Activated CD4-positive, alpha-beta T cell treated with anti-CD3 and anti-CD28 coated beads, Interleukin-2, amount 10 ng/mL, durations not matched to agents 7 days and 5 days (primary cell): ENCODE measurements around the gene NCKIPSD. TPM values are rescaled to one million over a fixed set of nuclear protein-coding genes. Genes with fewer than 3 reads are reported as not detected.
A peak's percentile ranks its signal among the peaks of the same experiment; 100 is the strongest.
"Not testable (repeated sequence)": the region's sequence is repeated elsewhere in the genome, so short reads cannot be mapped to it uniquely, and the experiment has no call there.

Experiments used
- CTCF ChIA-PET: fragments of 350-600 bp; sonication (Branson Sonifier 250); formaldehyde crosslinking; loops from one replicate; lab custom pipeline; 2021; ENCODE audit warnings: antibody characterized with exemption; lab: Charles Lee
- POLR2A ChIA-PET: fragments of 350-600 bp; sonication (Branson Sonifier 250); formaldehyde crosslinking; loops from one replicate; lab custom pipeline; 2021; ENCODE audit warnings: antibody characterized with exemption; lab: Charles Lee
- DNase-seq: peaks from one replicate; pipeline ENCODE4 v3.0.0-alpha.2; 2020
- H3K27ac Mint-ChIP-seq: one replicate; pipeline ENCODE4 v1.8.0; 2021; ENCODE audit warnings: mild to moderate bottlenecking, moderate library complexity, mixed read lengths
- H3K27me3 Mint-ChIP-seq: one replicate; pipeline ENCODE4 v1.8.0; 2021; ENCODE audit warnings: mixed read lengths
- H3K36me3 Mint-ChIP-seq: one replicate; pipeline ENCODE4 v1.8.0; 2021; ENCODE audit warnings: low read depth, mixed read lengths
- H3K4me1 Mint-ChIP-seq: one replicate; pipeline ENCODE4 v1.8.0; 2021; ENCODE audit warnings: mixed read lengths
- H3K4me3 Mint-ChIP-seq: one replicate; pipeline ENCODE4 v1.8.0; 2021; ENCODE audit warnings: mild to moderate bottlenecking, moderate library complexity, mixed read lengths
- H3K9me3 Mint-ChIP-seq: one replicate; pipeline ENCODE4 v1.8.0; 2021; ENCODE audit warnings: mixed read lengths
- total RNA-seq, 2 experiments: library from RNA; stranded (reverse); gene quantifications; one replicate each; pipeline ENCODE4 v1.2.3, GENCODE V29; 2021

NCKIPSD gene
- 10 to 100 TPM; 41.5 to 42.6 TPM for total RNA-seq

- Mint-ChIP-seq H3K27me3 (no peaks in the 10 kb centered on the region), H3K9me3 (no peaks in the 10 kb centered on the region), H3K4me1 (peaks cover 25% of the 10 kb centered on the region), H3K36me3 (peaks cover 38% of the 10 kb centered on the region), H3K27ac (peak within 1 kb of the TSS; percentile 89), H3K4me3 (peak within 1 kb of the TSS; percentile 89)
- CTCF ChIA-PET, result interaction anchor here (0.6 to 1.7 kb wide), 21 partner anchors 10 to 972 kb away, joined by 3 to 8 read pairs (median 4); partner anchors contain the start of genes CELSR3, IP6K2 and SLC26A6
- POLR2A ChIA-PET, result no interaction called here
- peak; percentile 91 for DNase-seq
Measured at GRCh38 chr3:48685603-48686511, at the start of gene NCKIPSD. TSS of gene NCKIPSD (minus strand) at chr3:48685915. CDS start at chr3:48685807, 108 bp downstream.

- DNase-seq, POLR2A ChIA-PET, CTCF ChIA-PET: not testable (repeated sequence)
Measured at GRCh38 chr3:48735075-48735767, 49.5 kb upstream of the NCKIPSD start.

GRCh38 chr3:48734541-48734940, 48.8 kb upstream of the NCKIPSD start:
- H3K4me3 Mint-ChIP-seq, H3K36me3 Mint-ChIP-seq, POLR2A ChIA-PET, DNase-seq, H3K27me3 Mint-ChIP-seq, H3K27ac Mint-ChIP-seq, CTCF ChIA-PET, H3K4me1 Mint-ChIP-seq, H3K9me3 Mint-ChIP-seq: not testable (repeated sequence)

More at GRCh38 chr3:48735075-48735767, 49.5 kb upstream of the NCKIPSD start:
- H3K4me1 Mint-ChIP-seq, H3K36me3 Mint-ChIP-seq, H3K4me3 Mint-ChIP-seq, H3K9me3 Mint-ChIP-seq, H3K27ac Mint-ChIP-seq, H3K27me3 Mint-ChIP-seq: not testable (repeated sequence)

DNA sequence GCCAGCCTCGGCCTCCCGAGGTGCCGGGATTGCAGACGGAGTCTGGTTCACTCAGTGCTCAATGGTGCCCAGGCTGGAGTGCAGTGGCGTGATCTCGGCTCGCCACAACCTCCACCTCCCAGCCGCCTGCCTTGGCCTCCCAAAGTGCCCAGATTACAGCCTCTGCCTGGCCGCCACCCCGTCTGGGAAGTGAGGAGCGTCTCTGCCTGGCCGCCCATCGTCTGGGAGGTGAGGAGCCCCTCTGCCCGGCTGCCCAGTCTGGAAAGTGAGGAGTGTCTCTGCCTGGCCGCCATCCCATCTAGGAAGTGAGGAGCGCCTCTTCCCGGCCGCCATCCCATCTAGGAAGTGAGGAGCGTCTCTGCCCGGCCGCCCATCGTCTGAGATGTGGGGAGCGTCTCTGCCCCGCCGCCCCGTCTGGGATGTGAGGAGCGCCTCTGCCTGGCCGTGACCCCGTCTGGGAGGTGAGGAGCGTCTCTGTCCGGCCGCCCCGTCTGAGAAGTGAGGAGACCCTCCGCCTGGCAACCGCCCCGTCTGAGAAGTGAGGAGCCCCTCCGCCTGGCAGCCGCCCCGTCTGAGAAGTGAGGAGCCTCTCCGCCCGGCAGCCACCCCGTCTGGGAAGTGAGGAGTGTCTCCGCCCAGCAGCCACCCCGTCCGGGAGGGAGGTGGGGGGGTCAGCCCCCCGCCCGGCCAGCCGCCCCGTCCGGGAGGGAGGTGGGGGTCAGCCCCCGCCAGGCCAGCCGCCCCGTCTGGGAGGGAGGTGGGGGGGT, 48.2 kb upstream of the NCKIPSD start:
- POLR2A ChIA-PET, H3K4me1 Mint-ChIP-seq, H3K4me3 Mint-ChIP-seq, DNase-seq, CTCF ChIA-PET, H3K9me3 Mint-ChIP-seq, H3K36me3 Mint-ChIP-seq, H3K27ac Mint-ChIP-seq, H3K27me3 Mint-ChIP-seq: not testable (repeated sequence)

GRCh38 chr3:48727511-48727910, 41.8 kb upstream of the NCKIPSD start:
- no peaks in the 10 kb centered on the region for H3K36me3 Mint-ChIP-seq
- CTCF ChIA-PET, result interaction anchor here (1.5 kb wide), 1 partner anchor 12 kb away, joined by 5 read pairs; no protein-coding TSS in a partner anchor
- no peak for DNase-seq
- POLR2A ChIA-PET, result no interaction called here
- H3K27ac Mint-ChIP-seq, result no peak overlapping the region
- peaks cover 2% of the 10 kb centered on the region for H3K9me3 Mint-ChIP-seq
- peaks cover 3% of the 10 kb centered on the region for H3K27me3 Mint-ChIP-seq
- no peaks in the 10 kb centered on the region for H3K4me1 Mint-ChIP-seq
- no peak overlapping the region for H3K4me3 Mint-ChIP-seq

DNA sequence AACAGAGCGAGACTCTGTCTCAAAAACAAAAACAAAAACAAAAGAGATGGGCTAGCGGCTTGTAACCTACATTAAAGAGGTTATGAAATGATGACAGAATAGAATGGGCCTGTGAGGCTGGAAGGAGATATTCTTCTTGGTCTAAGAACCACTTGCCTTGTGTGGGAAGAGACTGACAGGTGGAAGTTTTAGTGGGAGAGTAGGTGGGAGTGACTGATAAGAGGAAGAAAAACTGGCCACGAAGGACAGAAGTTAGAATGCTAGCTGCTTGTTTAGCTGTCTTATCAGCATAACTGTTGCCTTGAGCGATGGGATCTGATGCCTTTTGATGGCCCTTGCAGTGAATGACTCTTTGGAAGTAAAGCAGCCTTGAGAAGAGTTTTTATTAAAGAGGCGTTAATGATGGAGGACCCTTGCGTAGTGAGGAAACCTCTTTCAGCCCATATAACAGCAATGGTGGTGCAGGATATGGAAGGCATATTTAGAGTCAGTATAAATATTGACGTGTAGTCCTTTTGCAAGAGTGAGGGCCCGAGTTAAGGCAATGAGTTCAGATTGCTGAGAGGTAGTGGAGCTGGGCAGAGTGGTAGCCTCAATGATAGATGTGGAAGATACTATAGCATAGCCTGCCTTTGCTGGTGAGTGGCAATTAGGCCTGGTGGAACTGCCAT, 39.6 kb upstream of the NCKIPSD start:
- POLR2A ChIA-PET, DNase-seq, H3K27me3 Mint-ChIP-seq, H3K9me3 Mint-ChIP-seq, H3K4me1 Mint-ChIP-seq, H3K4me3 Mint-ChIP-seq, H3K36me3 Mint-ChIP-seq, H3K27ac Mint-ChIP-seq: not testable (repeated sequence)
- CTCF ChIA-PET, result interaction anchor here (0.6 kb wide), 1 partner anchor 1055 kb away, joined by 3 read pairs; no protein-coding TSS in a partner anchor

DNA sequence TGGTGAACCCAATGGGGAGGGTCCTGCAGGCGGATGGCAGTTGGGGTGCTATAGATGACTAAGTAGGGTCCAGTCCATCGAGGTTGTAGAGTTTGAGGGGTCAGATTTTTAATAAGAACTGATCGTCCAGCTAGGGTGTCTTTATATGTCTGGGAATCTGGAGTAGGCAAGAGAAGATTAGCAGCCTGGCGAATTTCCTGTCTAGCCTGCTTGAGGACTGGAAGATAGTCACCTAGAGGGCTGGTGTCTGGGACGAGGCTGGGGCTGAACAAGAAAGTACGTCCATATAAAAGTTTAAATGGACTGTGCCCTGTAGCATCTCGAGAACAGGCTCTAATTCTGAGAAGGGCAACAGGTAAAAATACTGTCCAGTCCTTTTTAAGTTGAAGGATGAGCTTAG, 38.0 kb upstream of the NCKIPSD start:
- DNase-seq, result no peak
- Mint-ChIP-seq H3K9me3 (peaks cover 2% of the 10 kb centered on the region), H3K36me3 (no peaks in the 10 kb centered on the region), H3K4me3 (no peak overlapping the region), H3K27me3 (peaks cover 13% of the 10 kb centered on the region), H3K27ac (no peak overlapping the region), H3K4me1 (no peaks in the 10 kb centered on the region)
- POLR2A ChIA-PET, result no interaction called here
- CTCF ChIA-PET, result no interaction called here

DNA sequence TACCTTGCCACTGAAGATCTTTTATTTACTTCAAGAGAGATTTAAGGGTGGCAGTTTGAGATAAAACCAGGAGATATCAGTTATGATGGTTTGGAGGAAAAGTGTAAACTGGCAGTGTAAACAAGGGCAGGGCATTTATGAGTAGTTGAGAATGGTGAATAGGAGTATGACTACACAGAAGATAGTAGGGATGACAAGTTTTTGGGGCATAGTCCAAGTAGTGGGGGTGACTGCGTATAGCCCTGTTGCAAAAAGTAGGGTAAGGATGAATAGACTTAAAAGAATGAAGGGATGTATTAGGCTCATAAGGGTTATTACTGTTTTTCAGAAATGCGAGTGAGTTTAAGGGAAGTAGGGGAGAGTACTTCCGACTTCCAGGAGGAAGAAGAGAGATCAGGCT, 37.6 kb upstream of the NCKIPSD start:
- POLR2A ChIA-PET, result not testable (repeated sequence)

DNA sequence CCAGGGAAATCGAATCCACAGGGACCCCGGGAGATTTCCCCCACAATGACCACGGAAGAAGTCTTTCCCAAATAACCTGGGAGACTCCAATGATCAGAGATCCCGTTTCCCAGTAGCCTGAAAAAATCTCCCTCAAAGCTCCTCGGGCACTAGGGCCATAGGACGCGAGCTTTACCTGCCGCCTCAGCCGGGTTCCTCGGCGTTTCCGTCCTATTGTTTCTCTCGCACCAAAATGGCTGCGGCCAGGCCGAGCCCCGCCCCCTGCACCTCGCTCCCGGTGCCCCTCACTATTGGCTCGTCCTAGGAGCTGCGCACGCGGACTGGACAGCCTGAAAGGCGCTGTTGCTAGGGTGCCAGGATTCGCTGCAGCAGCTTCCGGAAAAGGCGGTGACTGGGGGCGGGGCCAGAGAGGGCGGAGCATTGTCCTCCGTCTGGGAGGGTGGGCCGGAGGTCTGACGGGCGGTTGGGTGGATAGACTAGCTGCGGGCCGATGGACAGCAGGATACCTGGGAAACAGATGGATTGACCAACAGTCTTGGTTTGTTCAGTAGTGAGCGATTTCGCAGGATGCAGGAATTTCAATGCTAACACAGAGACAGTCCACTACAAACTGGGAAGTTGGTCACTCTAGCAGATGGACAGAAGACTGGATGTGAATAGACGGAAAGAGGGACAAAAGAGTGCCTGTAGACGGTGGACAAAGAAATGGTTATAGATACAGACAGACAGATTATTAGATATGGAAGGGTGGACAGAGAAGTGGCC, 31.4 kb upstream of the NCKIPSD start, which contains the start of gene IP6K2:
Gene IP6K2 (minus strand): TSS at position 240 of the 765 bp plus-strand sequence. CDS start 21,930 bp downstream, outside the sequence.
- Mint-ChIP-seq H3K36me3 (peaks cover 20% of the 10 kb centered on the region), H3K27ac (peak within 1 kb of the TSS; percentile 99), H3K27me3 (peaks cover 17% of the 10 kb centered on the region), H3K4me3 (peak within 1 kb of the TSS; percentile 99), H3K4me1 (peaks cover 37% of the 10 kb centered on the region), H3K9me3 (no peaks in the 10 kb centered on the region)
- DNase-seq, result peak; percentile 99
- ChIA-PET CTCF (interaction anchor here (0.6 to 2.1 kb wide), 5 partner anchors 31 to 1054 kb away, joined by 3 to 7 read pairs (median 5); partner anchors contain the start of genes NCKIPSD, PFKFB4 and SLC26A6), POLR2A (interaction anchor here (0.6 kb wide), 1 partner anchor 522 kb away, joined by 3 read pairs; no protein-coding TSS in a partner anchor)

More for the DNA sequence above, 37.6 kb upstream of the NCKIPSD start:
- DNase-seq, H3K4me1 Mint-ChIP-seq, H3K36me3 Mint-ChIP-seq, H3K27ac Mint-ChIP-seq, H3K9me3 Mint-ChIP-seq, CTCF ChIA-PET, H3K4me3 Mint-ChIP-seq: not testable (repeated sequence)
- peaks cover 18% of the 10 kb centered on the region for H3K27me3 Mint-ChIP-seq

DNA sequence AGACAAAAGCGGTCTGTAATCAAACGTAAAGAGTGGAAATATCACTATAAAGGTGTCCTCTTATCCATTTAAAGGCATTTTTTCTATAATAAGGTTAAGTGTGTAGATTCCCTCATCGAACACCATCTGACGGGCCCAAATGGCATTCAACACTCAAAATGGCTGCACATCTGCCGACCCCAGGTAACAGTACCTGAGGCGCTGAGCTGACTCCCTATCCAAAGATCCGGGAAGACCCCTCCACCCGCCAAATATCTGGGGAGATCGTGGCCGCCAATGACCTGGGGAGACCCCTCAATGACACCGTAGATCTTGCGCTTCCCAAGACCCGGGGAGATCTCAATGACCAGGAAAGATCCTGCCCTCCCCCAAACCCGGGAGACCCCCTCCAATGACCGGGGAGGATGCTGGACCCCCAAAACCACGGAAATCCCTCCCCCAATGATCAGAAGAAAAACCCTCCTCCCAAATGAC, 30.8 kb upstream of the NCKIPSD start:
- DNase-seq, result peak; percentile 45
- Mint-ChIP-seq H3K27me3 (peaks cover 17% of the 10 kb centered on the region), H3K4me1 (peaks cover 41% of the 10 kb centered on the region), H3K4me3 (peak overlapping the region; percentile 99), H3K9me3 (no peaks in the 10 kb centered on the region), H3K36me3 (peaks cover 24% of the 10 kb centered on the region), H3K27ac (peak overlapping the region; percentile 99)
- ChIA-PET CTCF (interaction anchor here (0.9 to 2.1 kb wide), 5 partner anchors 23 to 280 kb away, joined by 3 to 7 read pairs (median 3); partner anchors contain the start of genes NCKIPSD, PFKFB4 and SLC26A6), POLR2A (interaction anchor here (0.6 to 0.7 kb wide), 2 partner anchors 376 to 522 kb away, joined by 3 to 5 read pairs; no protein-coding TSS in a partner anchor)
